Measurements from ENCODE around the gene NPC1.

GRCh38 chr18:23487738-23488570 is 98.4 kb downstream of the NPC1 start:
- no peak for TF ChIP-seq TCF7L2 (IDR thresholded peaks at IDR 0.05; ENCODE audit: low read depth, low read length)
- TF ChIP-seq SIN3A (IDR thresholded peaks at IDR 0.05; ENCODE audit: borderline replicate concordance, insufficient read depth, low read depth, low read length) = no peak

All from Panc1 (cell line).